ENCODE results near the gene THUMPD1.

THUMPD1 gene

GRCh38 chr16:20689668-20690067 is 52.0 kb downstream of the THUMPD1 start:
- no peak for DNase-seq

GRCh38 chr16:20683812-20684211 is 57.8 kb downstream of the THUMPD1 start:
- no peak for DNase-seq
